Neural cell (in vitro differentiated cells): ENCODE measurements around the gene PHF11. TPM values are rescaled to one million over a fixed set of nuclear protein-coding genes. Genes with fewer than 3 reads are reported as not detected.

Experiments used
- H2AFZ ChIP-seq: fragments of 200-600, 300-800 bp; sonication (generic), shearing (Covaris generic); 2 replicates; pipeline ENCODE4 v1.6.0; 2014; ENCODE audit warnings: low read depth, mild to moderate bottlenecking, antibody characterized with exemption, low read length, moderate library complexity
- H3F3A ChIP-seq: fragments of 200-600 bp; shearing (Covaris generic); 2 replicates; pipeline ENCODE4 v1.6.1; 2016; ENCODE audit warnings: mild to moderate bottlenecking, moderate library complexity, mixed read lengths, antibody characterized with exemption, low read length; ENCODE audit not compliant: insufficient read depth, poor library complexity, severe bottlenecking
- H3K27ac ChIP-seq: fragments of 200-600, 300-800 bp; sonication (generic), shearing (Covaris generic); 2 replicates; pipeline ENCODE4 v1.5.1; 2014; ENCODE audit warnings: mild to moderate bottlenecking, low read length, moderate library complexity
- H3K27me3 ChIP-seq: fragments of 300-800, 200-600 bp; sonication (generic), shearing (Covaris generic); 2 replicates; pipeline ENCODE4 v1.6.0; 2014; ENCODE audit warnings: mild to moderate bottlenecking, low read depth, low read length, moderate library complexity; ENCODE audit not compliant: insufficient read depth
- H3K36me3 ChIP-seq: fragments of 300-800, 200-600 bp; sonication (generic), shearing (Covaris generic); 2 replicates; pipeline ENCODE4 v1.5.1; 2014; ENCODE audit warnings: mild to moderate bottlenecking, antibody characterized with exemption, low read length, moderate library complexity; ENCODE audit not compliant: insufficient read depth
- H3K4me2 ChIP-seq: fragments of 300-800, 200-600 bp; sonication (generic), shearing (Covaris generic); 2 replicates; pipeline ENCODE4 v1.6.0; 2014; ENCODE audit warnings: mild to moderate bottlenecking, low read length
- H3K4me3 ChIP-seq: fragments of 300-800, 200-600 bp; sonication (generic), shearing (Covaris generic); 2 replicates; pipeline ENCODE4 v1.5.1; 2014; ENCODE audit warnings: mild to moderate bottlenecking, low read length, moderate library complexity
- H3K79me2 ChIP-seq: fragments of 200-600 bp; shearing (Covaris generic); replicated peaks from 2 replicates; pipeline ENCODE4 v1.6.0; 2014; ENCODE audit warnings: mild to moderate bottlenecking, low read length, moderate library complexity; ENCODE audit not compliant: insufficient read depth
- H3K9ac ChIP-seq: fragments of 300-800, 200-600 bp; sonication (generic), shearing (Covaris generic); 2 replicates; pipeline ENCODE4 v1.6.1; 2016; ENCODE audit warnings: mild to moderate bottlenecking, low read length, mixed read lengths
- H3K9me2 ChIP-seq: fragments of 200-600 bp; shearing (Covaris generic); 2 replicates; pipeline ENCODE4 v1.6.1; 2016; ENCODE audit warnings: mild to moderate bottlenecking, low read length, mixed read lengths; ENCODE audit not compliant: insufficient read depth
- H3K9me3 ChIP-seq: fragments of 200-600, 300-800 bp; sonication (generic), shearing (Covaris generic); 2 replicates; pipeline ENCODE4 v1.6.1; 2016; ENCODE audit warnings: mild to moderate bottlenecking, mixed run types, low read length, moderate library complexity, mixed read lengths
- H4K20me1 ChIP-seq: fragments of 200-600 bp; shearing (Covaris generic); 2 replicates; pipeline ENCODE4 v1.6.1; 2016; ENCODE audit warnings: mild to moderate bottlenecking, mixed run types; ENCODE audit not compliant: insufficient read depth
- EP300 ChIP-seq: fragments of 450-650 bp; conservative IDR thresholded peaks from 2 replicates; pipeline ENCODE4 v1.6.1; 2014; ENCODE audit warnings: antibody characterized with exemption, mild to moderate bottlenecking, moderate library complexity; ENCODE audit not compliant: poor library complexity, severe bottlenecking
- EZH2 ChIP-seq: fragments of 200-600, 300-800 bp; shearing (Covaris generic), sonication (generic); IDR thresholded peaks from 2 replicates; pipeline ENCODE4 v1.6.1; 2014; ENCODE audit warnings: antibody characterized with exemption, low read length, borderline replicate concordance, mild to moderate bottlenecking; ENCODE audit not compliant: insufficient read depth, poor library complexity, severe bottlenecking
- MXI1 ChIP-seq: fragments of 450-650 bp; conservative IDR thresholded peaks from 2 replicates; pipeline ENCODE4 v1.6.1; 2014; ENCODE audit warnings: antibody characterized with exemption, mild to moderate bottlenecking; ENCODE audit not compliant: poor library complexity, severe bottlenecking
- POLR2AphosphoS5 ChIP-seq: IDR thresholded peaks from 2 replicates; pipeline ENCODE4 v1.6.1; 2012
- RAD21 ChIP-seq: fragments of 450-650 bp; conservative IDR thresholded peaks from 2 replicates; pipeline ENCODE4 v1.6.1; 2014; ENCODE audit warnings: antibody characterized with exemption, mild to moderate bottlenecking, moderate library complexity
- SMC3 ChIP-seq: fragments of 450-650 bp; conservative IDR thresholded peaks from 2 replicates; pipeline ENCODE4 v1.6.1; 2014; ENCODE audit warnings: antibody characterized with exemption, mild to moderate bottlenecking, moderate library complexity; ENCODE audit not compliant: poor library complexity
- TAF1 ChIP-seq: IDR thresholded peaks from 2 replicates; pipeline ENCODE4 v1.6.1; 2012; ENCODE audit warnings: low read depth
- polyA plus RNA-seq: library from polyadenylated mRNA; depleted of rRNA; stranded (reverse); fragments of >200 nt; gene quantifications from 2 replicates; pipeline ENCODE4 v1.2.3, GENCODE V29; 2014
- TF ChIP-seq, protein P1 (sequence below): IDR thresholded peaks from 2 replicates; pipeline ENCODE4 v1.6.1; 2012; ENCODE audit warnings: borderline replicate concordance
- TF ChIP-seq, protein P2 (sequence below): fragments of 450-650 bp; IDR thresholded peaks from 2 replicates; pipeline ENCODE4 v1.5.1; 2014; ENCODE audit warnings: antibody characterized with exemption, mild to moderate bottlenecking, moderate library complexity; ENCODE audit not compliant: poor library complexity, severe bottlenecking

Gene PHF11
- polyA plus RNA-seq, 1 donor from 2014 or later = not detected

DNA sequence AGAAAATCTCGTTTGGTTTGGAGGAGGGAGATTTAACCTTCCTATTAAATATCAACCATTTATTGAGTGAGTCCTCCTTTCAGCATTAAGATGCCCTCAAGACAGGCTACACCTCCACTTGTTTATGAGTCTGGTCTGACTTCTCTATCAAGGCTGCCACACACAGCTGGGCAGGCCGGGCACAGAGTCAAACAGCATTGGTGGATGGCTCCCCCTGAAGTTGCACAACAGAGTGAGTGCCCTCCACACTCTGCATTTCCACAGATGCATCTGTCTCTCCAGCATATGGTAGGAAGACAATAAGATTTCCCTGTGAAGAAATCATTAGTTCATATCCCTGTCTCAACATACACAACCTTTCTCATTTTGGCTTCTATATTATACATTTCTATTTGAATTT, 31.4 kb downstream of the PHF11 start:
- no peaks in the 10 kb centered on the region for H3K9me2 ChIP-seq
- H3K79me2 ChIP-seq = no peaks in the 10 kb centered on the region
- H3K27ac ChIP-seq = no peak overlapping the region
- H3K4me3 ChIP-seq = no peak overlapping the region
- no peaks in the 10 kb centered on the region for H3F3A ChIP-seq
- TF ChIP-seq TAF1 = no peak
- no peak for TF ChIP-seq EZH2
- no peak for TF ChIP-seq MXI1
- TF ChIP-seq POLR2AphosphoS5 = no peak
- TF ChIP-seq, protein P1, sequence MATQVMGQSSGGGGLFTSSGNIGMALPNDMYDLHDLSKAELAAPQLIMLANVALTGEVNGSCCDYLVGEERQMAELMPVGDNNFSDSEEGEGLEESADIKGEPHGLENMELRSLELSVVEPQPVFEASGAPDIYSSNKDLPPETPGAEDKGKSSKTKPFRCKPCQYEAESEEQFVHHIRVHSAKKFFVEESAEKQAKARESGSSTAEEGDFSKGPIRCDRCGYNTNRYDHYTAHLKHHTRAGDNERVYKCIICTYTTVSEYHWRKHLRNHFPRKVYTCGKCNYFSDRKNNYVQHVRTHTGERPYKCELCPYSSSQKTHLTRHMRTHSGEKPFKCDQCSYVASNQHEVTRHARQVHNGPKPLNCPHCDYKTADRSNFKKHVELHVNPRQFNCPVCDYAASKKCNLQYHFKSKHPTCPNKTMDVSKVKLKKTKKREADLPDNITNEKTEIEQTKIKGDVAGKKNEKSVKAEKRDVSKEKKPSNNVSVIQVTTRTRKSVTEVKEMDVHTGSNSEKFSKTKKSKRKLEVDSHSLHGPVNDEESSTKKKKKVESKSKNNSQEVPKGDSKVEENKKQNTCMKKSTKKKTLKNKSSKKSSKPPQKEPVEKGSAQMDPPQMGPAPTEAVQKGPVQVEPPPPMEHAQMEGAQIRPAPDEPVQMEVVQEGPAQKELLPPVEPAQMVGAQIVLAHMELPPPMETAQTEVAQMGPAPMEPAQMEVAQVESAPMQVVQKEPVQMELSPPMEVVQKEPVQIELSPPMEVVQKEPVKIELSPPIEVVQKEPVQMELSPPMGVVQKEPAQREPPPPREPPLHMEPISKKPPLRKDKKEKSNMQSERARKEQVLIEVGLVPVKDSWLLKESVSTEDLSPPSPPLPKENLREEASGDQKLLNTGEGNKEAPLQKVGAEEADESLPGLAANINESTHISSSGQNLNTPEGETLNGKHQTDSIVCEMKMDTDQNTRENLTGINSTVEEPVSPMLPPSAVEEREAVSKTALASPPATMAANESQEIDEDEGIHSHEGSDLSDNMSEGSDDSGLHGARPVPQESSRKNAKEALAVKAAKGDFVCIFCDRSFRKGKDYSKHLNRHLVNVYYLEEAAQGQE = no peak
- TF ChIP-seq, protein P2, sequence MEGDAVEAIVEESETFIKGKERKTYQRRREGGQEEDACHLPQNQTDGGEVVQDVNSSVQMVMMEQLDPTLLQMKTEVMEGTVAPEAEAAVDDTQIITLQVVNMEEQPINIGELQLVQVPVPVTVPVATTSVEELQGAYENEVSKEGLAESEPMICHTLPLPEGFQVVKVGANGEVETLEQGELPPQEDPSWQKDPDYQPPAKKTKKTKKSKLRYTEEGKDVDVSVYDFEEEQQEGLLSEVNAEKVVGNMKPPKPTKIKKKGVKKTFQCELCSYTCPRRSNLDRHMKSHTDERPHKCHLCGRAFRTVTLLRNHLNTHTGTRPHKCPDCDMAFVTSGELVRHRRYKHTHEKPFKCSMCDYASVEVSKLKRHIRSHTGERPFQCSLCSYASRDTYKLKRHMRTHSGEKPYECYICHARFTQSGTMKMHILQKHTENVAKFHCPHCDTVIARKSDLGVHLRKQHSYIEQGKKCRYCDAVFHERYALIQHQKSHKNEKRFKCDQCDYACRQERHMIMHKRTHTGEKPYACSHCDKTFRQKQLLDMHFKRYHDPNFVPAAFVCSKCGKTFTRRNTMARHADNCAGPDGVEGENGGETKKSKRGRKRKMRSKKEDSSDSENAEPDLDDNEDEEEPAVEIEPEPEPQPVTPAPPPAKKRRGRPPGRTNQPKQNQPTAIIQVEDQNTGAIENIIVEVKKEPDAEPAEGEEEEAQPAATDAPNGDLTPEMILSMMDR = no peak
- TF ChIP-seq SMC3 = no peak
- no peak for TF ChIP-seq EP300
- no peak for TF ChIP-seq RAD21
- H3K4me2 ChIP-seq = no peak overlapping the region
- H3K9ac ChIP-seq = no peak overlapping the region
- H3K27me3 ChIP-seq = no peaks in the 10 kb centered on the region
- H3K36me3 ChIP-seq = no peaks in the 10 kb centered on the region
- H3K9me3 ChIP-seq = no peaks in the 10 kb centered on the region
- no peaks in the 10 kb centered on the region for H4K20me1 ChIP-seq
- no peak overlapping the region for H2AFZ ChIP-seq

GRCh38 chr13:49528161-49528560, 32.4 kb downstream of the PHF11 start:
- Histone ChIP-seq H3K4me2 (no peak overlapping the region), H3K36me3 (no peaks in the 10 kb centered on the region), H2AFZ (no peak overlapping the region), H3K9ac (no peak overlapping the region), H3K79me2 (no peaks in the 10 kb centered on the region), H3K9me3 (no peaks in the 10 kb centered on the region), H3K9me2 (no peaks in the 10 kb centered on the region), H3K27me3 (no peaks in the 10 kb centered on the region), H3K27ac (no peak overlapping the region), H3K4me3 (no peak overlapping the region), H3F3A (no peaks in the 10 kb centered on the region), H4K20me1 (no peaks in the 10 kb centered on the region)
- no peak for TF ChIP-seq MXI1
- no peak for TF ChIP-seq SMC3
- no peak for TF ChIP-seq EZH2
- TF ChIP-seq TAF1 = no peak
- no peak for TF ChIP-seq RAD21
- TF ChIP-seq EP300 = no peak
- no peak for TF ChIP-seq POLR2AphosphoS5
- TF ChIP-seq, protein P2 = no peak
- TF ChIP-seq, protein P1 = no peak
